ENCODE results near the gene WDR86.

The WDR86 gene

DNA sequence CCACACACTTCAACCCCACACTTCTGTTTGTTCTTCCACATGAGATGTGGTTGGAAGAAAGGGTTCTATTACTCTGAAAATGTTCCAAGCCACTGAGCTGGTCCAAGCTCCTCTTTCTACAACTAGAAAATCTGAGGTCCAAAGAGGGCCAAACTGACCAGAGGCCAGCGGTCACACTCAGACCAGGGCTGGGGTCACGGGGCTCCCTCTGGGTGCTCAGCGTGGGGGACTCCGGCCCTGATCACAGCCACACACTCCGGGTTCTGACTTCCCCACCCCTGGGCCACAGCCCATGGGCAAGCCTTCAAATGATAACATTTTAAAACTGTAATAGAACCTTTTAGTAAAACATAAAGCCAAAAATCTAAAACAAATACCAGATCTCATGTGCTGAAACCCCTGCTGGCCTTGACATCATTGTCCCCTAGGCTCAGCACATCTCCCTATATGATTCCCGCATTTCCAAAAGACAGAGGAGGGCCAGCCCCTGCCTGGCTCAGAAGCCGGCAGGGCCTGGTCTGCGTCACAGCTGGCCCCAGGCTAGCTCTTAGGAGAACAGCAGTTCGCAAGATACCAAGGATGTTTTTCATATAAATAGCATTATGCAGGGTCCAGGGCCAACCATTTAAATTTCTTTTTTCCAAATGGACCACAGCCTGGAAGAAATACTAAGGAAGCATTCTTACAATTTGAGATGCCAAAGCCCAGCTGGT is 26.8 kb upstream of the WDR86 start:
- Mint-ChIP-seq H3K27ac (ENCODE audit: low read depth) (no peak overlapping the region), H3K4me1 (peaks cover 24% of the 10 kb centered on the region), H3K9me3 (no peaks in the 10 kb centered on the region), H3K27me3 (no peaks in the 10 kb centered on the region), H3K36me3 (ENCODE audit: insufficient read depth) (no peaks in the 10 kb centered on the region), H3K4me3 (no peak overlapping the region)
- ATAC-seq (replicated peaks; ENCODE audit: extremely low read depth, poor library complexity, severe bottlenecking) = no peak
- DNase-seq (ENCODE audit: low spot score in 2 of 2) = no peak

DNA sequence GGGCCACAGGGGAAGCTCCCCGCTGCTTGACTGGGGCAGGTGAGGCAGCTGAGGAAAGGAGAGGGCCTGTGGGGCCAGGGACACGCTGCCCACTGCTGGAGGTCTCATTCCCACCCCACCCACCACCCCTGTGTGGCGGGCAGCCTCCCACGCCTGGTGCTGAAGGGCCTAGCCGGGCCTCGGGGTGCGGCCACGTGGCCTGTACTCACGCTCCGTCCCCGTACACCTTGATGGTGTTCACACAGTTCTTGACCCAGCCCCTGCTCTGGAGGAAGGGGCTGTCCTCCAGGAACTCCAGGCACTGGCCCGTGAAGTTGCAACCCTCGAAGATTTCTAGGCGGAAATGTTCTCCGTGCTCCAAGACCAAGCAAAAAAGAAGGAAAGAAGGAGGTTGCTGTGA is 26.1 kb upstream of the WDR86 start:
- Mint-ChIP-seq H3K9me3 (no peaks in the 10 kb centered on the region), H3K27me3 (no peaks in the 10 kb centered on the region)

DNA sequence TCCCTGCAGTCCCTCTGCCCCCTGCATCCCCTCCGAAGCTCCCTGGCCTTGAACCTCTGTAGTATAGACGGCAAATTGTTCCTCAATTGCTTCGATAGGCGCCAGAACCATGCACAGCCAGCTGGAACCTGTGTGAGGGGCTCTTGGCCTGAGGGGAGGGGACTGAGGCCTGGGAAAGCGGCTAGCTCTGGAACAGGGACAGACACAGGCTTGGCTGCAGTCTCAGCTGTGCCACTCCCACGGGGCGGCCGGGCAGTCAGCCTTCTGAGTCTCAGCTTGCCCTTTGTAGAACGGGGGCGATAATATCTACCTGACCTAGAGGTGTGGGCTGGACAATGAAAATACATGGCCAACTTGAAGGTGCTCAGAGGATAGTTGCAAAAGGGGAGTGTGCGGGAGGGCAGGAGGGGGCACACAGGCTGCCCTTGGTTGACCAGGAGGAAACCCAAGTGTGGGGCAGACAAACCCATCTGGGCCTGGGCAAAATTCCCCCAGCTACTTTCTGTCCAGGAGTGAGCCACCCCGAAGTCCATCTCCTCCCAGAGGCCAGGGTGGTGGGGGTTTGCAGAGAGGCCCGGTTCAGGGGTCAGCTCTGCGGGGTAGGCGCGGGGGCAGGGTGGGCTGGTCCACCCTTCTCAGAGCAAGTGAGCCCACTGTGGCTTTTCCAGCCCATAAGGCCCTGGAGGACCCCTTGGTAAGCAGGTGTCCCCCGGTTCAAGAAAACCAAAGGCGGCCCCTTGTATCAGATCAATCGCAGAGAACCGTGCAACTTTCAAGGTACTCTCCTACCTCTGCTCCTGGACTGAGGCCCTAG is 25.5 kb upstream of the WDR86 start:
- H3K27me3 Mint-ChIP-seq = no peaks in the 10 kb centered on the region
- ATAC-seq (replicated peaks; ENCODE audit: extremely low read depth, poor library complexity, severe bottlenecking) (no peak), DNase-seq (ENCODE audit: low spot score in 2 of 2) (no peak)
- no peak overlapping the region for H3K4me3 Mint-ChIP-seq
- H3K27ac Mint-ChIP-seq (ENCODE audit: low read depth) = no peak overlapping the region
- peaks cover 16% of the 10 kb centered on the region for H3K4me1 Mint-ChIP-seq
- no peaks in the 10 kb centered on the region for H3K9me3 Mint-ChIP-seq
- H3K36me3 Mint-ChIP-seq (ENCODE audit: insufficient read depth) = no peaks in the 10 kb centered on the region

More for the DNA sequence above, 26.1 kb upstream of the WDR86 start:
- Mint-ChIP-seq H3K4me3 (no peak overlapping the region), H3K4me1 (peaks cover 19% of the 10 kb centered on the region), H3K36me3 (ENCODE audit: insufficient read depth) (no peaks in the 10 kb centered on the region), H3K27ac (ENCODE audit: low read depth) (no peak overlapping the region)
- ATAC-seq (replicated peaks; ENCODE audit: extremely low read depth, poor library complexity, severe bottlenecking) = no peak
- no peak for DNase-seq (ENCODE audit: low spot score in 2 of 2)

DNA sequence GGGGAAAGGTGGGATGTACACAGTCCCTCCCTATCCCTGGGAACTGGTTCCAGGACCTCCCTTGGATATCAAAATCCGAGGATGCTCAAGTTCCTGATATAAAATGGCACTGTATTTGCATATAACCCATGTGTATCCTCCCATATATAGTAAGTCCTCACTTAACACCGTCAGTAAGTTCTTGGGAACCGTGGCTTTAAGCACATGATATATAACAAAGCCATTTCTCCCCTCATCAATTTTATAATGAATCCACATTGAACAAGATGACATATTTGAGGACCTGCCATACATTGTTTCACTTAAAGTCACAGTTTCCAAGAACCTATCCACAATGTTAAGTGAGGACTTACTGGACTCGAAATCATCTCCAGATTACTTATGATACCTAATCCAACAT is 24.7 kb upstream of the WDR86 start:
- Mint-ChIP-seq H3K4me3 (no peak overlapping the region), H3K27ac (ENCODE audit: low read depth) (no peak overlapping the region), H3K36me3 (ENCODE audit: insufficient read depth) (peaks cover 4% of the 10 kb centered on the region), H3K9me3 (no peaks in the 10 kb centered on the region), H3K27me3 (no peaks in the 10 kb centered on the region), H3K4me1 (peaks cover 21% of the 10 kb centered on the region)
- DNase-seq (ENCODE audit: low spot score in 2 of 2) = no peak
- no peak for ATAC-seq (replicated peaks; ENCODE audit: extremely low read depth, poor library complexity, severe bottlenecking)

DNA sequence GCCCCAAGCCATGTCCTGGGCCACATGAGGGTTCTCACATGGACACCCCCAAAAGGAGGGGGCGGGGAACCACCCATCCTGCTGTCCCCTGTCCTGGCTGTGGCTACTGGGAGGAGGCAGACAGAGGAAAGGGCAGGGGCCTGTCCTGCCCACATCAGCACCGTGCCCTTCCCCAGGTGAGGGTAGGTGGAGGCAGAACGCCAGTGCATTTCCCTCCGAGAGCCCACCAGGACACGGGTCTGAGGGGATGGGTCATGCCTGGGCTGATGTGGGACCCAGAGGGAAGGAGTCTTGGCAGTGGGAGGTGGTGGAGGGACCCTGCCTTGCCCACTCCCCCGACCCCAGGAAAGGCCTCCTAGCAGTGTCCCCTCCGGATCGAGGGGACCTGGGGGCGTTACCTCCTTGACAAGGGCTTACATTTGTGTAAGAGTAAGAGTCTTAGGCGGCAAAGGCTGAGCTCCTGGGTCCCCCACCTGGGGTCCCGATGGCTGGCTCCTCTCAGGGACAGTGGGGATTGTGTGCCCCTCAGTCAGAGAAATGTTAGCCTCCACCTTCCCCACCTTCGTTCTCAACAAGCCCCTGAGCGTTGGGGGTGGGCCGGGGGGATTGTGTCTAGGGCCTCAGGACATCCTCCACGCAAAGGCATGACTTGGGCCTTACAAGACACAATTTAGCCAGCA is 24.0 kb upstream of the WDR86 start:
- Mint-ChIP-seq H3K36me3 (ENCODE audit: insufficient read depth) (peaks cover 5% of the 10 kb centered on the region), H3K9me3 (no peaks in the 10 kb centered on the region), H3K27me3 (no peaks in the 10 kb centered on the region), H3K4me1 (peaks cover 27% of the 10 kb centered on the region), H3K27ac (ENCODE audit: low read depth) (no peak overlapping the region), H3K4me3 (no peak overlapping the region)
- no peak for DNase-seq (ENCODE audit: low spot score in 2 of 2)
- no peak for ATAC-seq (replicated peaks; ENCODE audit: extremely low read depth, poor library complexity, severe bottlenecking)

DNA sequence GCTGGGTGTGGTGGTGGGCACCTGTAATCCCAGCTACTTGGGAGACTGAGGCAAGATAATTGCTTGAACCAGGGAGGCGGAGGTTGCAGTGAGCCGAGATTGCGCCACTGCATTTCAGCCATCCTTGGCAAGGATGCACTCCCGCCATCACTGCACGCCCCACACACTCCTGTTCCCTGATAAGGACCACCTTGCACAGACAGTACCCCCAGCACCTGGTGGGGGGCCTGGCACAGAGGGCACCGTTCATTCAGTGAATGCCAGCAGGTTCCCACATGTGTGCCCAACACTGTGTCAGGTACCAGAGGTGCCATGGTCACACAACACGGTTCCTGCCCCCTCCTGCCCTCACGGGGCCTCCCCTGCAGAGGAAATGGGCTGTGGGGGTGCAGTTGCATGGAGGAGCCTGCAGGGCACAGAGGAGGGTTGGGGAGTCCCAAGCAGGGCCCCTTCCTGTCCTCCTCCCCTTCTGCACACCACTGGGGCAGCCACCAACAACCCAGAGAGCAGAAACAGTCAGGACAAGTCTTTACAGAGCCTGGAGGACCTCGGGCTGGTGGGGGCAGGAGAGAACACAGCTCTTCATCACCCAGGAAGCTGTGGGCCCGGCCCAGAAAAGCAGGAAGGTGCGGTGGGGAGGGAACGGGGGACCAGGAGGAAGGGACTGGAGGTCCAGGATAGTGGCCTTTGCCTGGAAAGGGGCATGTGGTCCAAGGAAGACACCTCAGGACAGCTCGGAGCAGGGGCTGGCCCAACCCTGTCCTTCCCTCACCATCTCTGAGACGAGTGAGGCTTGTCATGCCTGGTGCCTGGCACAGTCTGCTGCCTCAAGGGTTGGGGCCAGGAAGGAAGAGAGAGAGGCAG is 23.1 kb upstream of the WDR86 start:
- peaks cover 37% of the 10 kb centered on the region for H3K4me1 Mint-ChIP-seq
- peak overlapping the region; percentile 67 for H3K27ac Mint-ChIP-seq (ENCODE audit: low read depth)
- H3K9me3 Mint-ChIP-seq = no peaks in the 10 kb centered on the region
- peak overlapping the region; percentile 42 for H3K4me3 Mint-ChIP-seq
- no peaks in the 10 kb centered on the region for H3K27me3 Mint-ChIP-seq
- H3K36me3 Mint-ChIP-seq (ENCODE audit: insufficient read depth) = peaks cover 5% of the 10 kb centered on the region
- ATAC-seq (replicated peaks; ENCODE audit: extremely low read depth, poor library complexity, severe bottlenecking) = peak; percentile 53
- peak; percentile 35 to 39 for DNase-seq (ENCODE audit: low spot score in 2 of 2)

DNA sequence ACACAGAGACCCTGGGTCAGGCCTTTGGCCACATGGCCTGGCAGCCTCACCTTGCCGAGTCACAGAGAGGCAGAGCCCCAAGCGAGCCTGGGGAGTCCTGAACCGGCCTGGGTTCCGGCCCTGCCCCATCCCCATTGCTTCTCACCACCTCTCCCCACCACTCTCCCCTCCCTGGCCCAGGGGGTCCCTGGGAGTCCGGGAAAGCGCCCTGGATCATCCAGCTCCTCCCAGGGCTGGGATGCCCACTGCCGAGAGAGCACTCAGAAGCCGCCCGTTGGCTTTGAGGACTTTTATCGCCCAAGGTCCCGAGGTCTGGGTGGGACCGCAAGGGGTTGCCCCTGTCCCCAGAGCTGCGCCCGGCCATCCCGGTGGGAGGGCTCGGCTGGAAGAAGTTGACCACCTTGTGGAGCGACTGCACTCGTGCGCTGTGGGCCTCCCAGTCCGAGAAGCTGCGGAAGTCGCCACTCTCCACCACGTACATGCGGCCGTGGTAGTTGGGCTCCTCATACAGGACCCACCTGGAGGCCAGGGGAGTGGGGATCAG is 22.0 kb upstream of the WDR86 start:
- ATAC-seq (replicated peaks; ENCODE audit: extremely low read depth, poor library complexity, severe bottlenecking) (no peak), DNase-seq (ENCODE audit: low spot score in 2 of 2) (no peak)
- Mint-ChIP-seq H3K27me3 (no peaks in the 10 kb centered on the region), H3K4me3 (no peak overlapping the region), H3K9me3 (no peaks in the 10 kb centered on the region), H3K36me3 (ENCODE audit: insufficient read depth) (peaks cover 5% of the 10 kb centered on the region), H3K4me1 (peaks cover 39% of the 10 kb centered on the region), H3K27ac (ENCODE audit: low read depth) (no peak overlapping the region)

DNA sequence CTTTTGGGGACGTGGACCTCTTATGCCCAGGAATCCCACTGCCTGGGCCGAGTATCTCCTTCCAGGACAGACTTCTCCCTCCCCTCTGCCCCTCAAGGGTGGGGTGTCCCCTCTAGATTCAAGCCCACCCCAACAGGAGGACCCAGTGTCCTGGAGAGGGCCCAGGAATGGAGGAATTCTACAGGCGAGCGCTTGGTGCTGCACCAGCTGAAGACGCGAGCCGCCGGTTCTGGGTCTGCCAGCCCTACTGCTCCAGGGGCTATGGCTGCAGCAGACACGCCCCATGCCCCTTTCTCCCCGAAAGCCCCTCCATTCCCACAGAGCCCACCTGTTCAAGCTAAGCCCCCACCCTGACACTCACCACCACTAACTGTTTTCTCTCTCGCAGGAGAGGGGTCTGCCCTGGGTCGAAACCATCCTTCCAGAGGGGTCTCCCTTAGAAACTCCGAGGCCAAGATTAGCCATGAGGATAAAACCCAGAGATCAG is 21.5 kb upstream of the WDR86 start:
- ATAC-seq (replicated peaks; ENCODE audit: extremely low read depth, poor library complexity, severe bottlenecking) = no peak
- Mint-ChIP-seq H3K4me3 (no peak overlapping the region), H3K36me3 (ENCODE audit: insufficient read depth) (peaks cover 5% of the 10 kb centered on the region), H3K27me3 (no peaks in the 10 kb centered on the region), H3K9me3 (no peaks in the 10 kb centered on the region), H3K4me1 (peaks cover 39% of the 10 kb centered on the region), H3K27ac (ENCODE audit: low read depth) (no peak overlapping the region)
- DNase-seq (ENCODE audit: low spot score in 2 of 2) = no peak

DNA sequence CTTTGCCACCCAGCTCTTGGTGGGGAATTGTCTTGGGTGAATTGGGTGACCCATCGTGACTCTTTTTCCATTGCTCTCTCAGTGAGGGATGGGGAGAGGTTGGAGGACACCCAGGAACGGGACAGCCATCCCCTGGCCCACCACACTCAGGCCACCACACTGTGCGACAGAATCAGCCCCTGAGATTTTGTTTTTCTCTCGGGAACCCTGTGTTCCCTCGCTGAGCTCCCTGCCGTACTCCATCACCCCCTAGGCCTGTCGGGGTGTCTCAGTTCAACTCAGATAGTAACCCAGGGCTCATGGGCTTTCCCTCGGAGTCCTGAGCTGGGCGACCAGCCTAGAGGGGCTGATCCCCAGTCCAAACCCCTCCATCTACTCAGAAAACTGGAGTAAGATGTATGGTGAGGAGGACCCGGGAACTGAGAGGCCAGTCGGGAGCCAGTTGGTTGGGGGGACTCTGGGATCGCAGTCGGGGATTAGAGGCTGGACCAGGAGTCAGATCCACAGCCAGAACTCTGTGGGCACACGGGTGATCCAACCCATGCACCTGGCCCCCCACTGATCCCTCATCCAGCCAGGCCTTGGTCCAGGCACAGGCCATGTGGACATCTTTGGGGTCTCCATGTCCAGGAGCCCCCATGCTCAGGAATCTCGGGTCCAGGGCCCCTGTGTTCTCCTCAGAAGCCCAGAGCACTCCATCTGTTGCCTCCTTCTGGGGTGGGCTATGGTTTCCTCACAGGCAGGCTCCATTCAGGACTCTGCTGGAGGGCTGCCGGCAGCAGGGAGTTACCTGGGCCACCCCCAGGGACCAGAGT is 20.8 kb upstream of the WDR86 start:
- H3K36me3 Mint-ChIP-seq (ENCODE audit: insufficient read depth) = peaks cover 5% of the 10 kb centered on the region
- H3K27ac Mint-ChIP-seq (ENCODE audit: low read depth) = peak overlapping the region; percentile 79
- ATAC-seq (replicated peaks; ENCODE audit: extremely low read depth, poor library complexity, severe bottlenecking) (no peak), DNase-seq (ENCODE audit: low spot score in 2 of 2) (no peak)
- H3K27me3 Mint-ChIP-seq = no peaks in the 10 kb centered on the region
- H3K4me1 Mint-ChIP-seq = peaks cover 39% of the 10 kb centered on the region
- no peaks in the 10 kb centered on the region for H3K9me3 Mint-ChIP-seq
- peak overlapping the region; percentile 67 for H3K4me3 Mint-ChIP-seq

DNA sequence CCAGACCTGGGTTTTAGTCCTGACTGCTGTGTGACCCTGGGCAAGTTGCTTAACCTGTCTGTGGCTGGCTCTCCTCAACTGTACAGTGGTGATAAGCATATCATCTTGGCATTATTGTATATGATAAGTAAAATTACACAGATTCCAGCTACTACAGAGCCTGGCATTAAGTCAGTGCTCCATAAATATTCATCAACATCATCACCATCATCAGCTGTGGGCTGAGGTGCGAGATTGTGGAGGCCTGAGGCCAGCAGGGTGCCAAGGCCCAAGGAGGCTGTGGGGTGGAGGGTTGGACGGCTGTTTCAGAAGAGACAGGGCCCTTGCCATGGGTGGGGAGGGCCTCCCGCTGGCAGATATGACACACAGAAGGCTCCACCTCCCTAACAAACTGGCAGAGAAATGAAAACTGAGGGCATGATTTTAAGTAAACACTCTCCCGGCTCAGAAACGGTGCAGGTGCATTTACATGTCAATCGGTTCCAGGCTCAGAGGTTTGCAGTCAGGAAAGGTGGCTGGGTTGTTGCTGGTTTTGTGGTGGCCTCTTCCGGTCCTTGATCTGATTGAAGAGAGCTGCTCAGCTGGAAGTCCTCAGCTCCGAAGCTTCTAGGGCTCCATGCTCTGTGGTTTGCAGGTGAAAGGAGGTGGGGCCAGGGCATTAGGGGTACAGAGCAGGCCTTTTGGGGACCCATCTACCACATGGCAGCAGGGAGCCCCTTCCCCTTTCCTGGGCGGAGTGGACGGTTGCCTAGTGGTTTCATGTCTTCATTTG is 19.9 kb upstream of the WDR86 start:
- ATAC-seq (replicated peaks; ENCODE audit: extremely low read depth, poor library complexity, severe bottlenecking) (peak; percentile 81), DNase-seq (ENCODE audit: low spot score in 2 of 2) (peak; percentile 34 to 56)
- Mint-ChIP-seq H3K4me1 (peaks cover 39% of the 10 kb centered on the region), H3K27ac (ENCODE audit: low read depth) (peak overlapping the region; percentile 79), H3K27me3 (no peaks in the 10 kb centered on the region), H3K4me3 (peak overlapping the region; percentile 67), H3K36me3 (ENCODE audit: insufficient read depth) (peaks cover 5% of the 10 kb centered on the region), H3K9me3 (no peaks in the 10 kb centered on the region)

DNA sequence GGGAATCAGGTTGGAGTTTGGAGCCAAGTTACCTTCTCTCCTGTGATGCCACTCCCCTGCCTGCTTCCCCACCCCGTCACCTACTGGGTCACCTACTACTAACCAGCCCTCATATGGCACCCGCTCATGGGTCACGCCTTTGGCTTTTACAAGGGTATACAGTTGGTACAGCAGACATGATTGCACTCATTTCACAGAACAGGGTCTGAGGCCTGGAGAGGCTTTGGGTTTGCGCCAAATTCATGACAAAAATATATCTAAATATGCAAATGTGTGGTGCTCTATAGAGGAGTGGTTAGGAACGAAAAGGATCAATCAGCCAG is 19.4 kb upstream of the WDR86 start:
- H3K4me3 Mint-ChIP-seq = peak overlapping the region; percentile 67
- H3K36me3 Mint-ChIP-seq (ENCODE audit: insufficient read depth) = peaks cover 5% of the 10 kb centered on the region
- no peak for DNase-seq (ENCODE audit: low spot score in 2 of 2)
- peak overlapping the region; percentile 79 for H3K27ac Mint-ChIP-seq (ENCODE audit: low read depth)
- no peaks in the 10 kb centered on the region for H3K27me3 Mint-ChIP-seq
- no peak for ATAC-seq (replicated peaks; ENCODE audit: extremely low read depth, poor library complexity, severe bottlenecking)
- no peaks in the 10 kb centered on the region for H3K9me3 Mint-ChIP-seq
- peaks cover 39% of the 10 kb centered on the region for H3K4me1 Mint-ChIP-seq

Data from central memory CD8-positive, alpha-beta T cell (primary cell).